ENCODE data around the gene SSTR3. TPM values are rescaled to one million over a fixed set of nuclear protein-coding genes. Genes with fewer than 3 reads are reported as not detected.
"Not testable (repeated sequence)": the region's sequence is repeated elsewhere in the genome, so short reads cannot be mapped to it uniquely, and the experiment has no call there.

Gene SSTR3
- total RNA-seq, 1 experiment from 2014 or later: not detected

DNA sequence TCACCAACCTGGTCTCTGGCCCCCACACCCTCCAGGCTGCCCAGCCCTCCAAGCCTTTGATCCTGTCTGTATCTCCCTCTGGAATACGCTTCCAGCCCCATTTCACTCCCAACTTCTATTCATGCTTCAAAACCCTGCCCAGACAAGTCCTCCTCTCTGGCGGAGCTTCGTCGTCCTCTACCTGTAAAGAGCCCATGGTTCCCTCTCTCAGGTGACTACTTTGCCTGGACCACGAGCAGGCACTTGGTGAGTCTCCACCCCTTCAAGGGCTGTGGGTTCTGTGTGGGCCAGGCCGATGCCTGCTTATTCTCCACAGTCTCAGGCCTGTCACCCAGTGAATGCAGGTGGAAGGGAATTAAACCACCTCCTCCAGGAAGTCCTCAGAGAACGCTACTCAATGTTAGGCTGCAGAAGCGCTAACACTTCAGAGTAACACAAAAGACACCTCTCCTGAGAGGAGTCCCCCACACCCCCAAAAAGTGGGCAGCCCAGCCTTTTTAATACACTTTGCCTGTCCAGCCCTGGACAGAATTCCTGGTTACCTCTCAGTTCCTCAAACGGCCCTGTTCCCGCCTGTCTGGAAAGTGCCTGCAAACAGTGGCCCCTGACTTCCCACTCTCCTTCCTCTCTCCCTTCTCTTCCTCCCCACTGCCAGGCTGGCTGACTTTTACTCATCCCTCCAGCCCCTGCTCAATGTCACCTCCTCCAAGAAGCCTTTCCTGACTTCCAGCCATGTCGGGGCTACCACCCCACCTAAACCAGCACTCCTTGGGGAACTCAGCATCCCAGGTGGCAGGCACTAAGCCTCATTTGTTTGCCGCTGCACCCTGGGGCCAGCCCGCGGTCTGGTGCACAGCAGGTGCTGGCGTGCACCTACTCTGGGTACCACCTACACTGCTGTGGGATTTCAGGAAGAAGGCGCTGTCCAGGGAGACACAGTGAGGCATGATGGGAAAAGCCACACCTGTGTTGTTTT is 22.7 kb upstream of the SSTR3 start:
- H3K27ac Mint-ChIP-seq (ENCODE audit: low read depth, unreplicated experiment): no peak overlapping the region

DNA sequence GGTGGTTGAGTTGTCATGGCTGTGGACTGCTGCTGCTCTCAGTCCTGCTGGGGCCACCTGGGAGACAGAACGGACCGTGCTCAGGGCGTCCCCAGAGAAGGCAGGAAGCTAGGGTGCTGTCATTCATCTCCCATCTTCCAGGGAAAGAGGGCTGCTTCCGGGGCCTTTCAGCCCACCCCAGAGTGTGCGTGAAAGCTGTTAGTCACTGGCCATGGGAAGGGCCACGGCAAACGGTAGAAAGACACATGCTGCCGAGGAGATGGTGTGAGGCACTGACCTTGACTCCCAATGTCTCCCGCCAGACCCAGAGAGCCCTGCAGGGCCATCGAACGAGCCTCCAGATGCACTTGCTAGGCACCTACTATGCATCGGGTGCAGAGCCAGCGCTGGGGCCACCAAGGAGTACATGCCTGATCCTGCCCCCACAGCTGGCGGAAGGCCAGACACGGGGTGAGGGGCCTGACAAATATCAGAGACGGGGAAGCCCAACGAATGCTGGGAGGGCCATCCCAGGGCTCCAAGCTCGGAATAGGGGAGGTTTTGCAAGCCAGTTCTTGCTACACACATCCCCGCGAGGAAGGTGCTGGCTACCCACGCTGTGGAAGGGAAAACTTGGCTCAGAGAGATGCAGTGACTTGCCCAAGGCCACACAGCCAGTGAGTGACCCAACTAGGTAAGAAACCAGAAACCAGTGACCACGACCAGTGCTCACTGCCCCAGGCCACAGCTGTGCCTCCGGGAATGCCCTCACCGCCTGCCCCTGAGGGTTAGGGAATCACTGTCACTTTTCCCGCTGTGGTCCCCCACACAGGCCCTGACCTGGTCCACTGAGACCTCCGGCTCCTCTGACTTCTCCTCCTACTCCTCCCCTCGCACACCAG is 21.7 kb upstream of the SSTR3 start:
- Mint-ChIP-seq H3K27ac (ENCODE audit: low read depth, unreplicated experiment) (no peak overlapping the region), H3K9me3 (ENCODE audit: unreplicated experiment) (no peaks in the 10 kb centered on the region), H3K4me1 (ENCODE audit: insufficient read depth, unreplicated experiment) (peaks cover 17% of the 10 kb centered on the region), H3K4me3 (ENCODE audit: unreplicated experiment) (no peak overlapping the region), H3K36me3 (ENCODE audit: insufficient read depth, unreplicated experiment) (peaks cover 14% of the 10 kb centered on the region), H3K27me3 (ENCODE audit: insufficient read depth, unreplicated experiment) (no peaks in the 10 kb centered on the region)
- CTCF ChIA-PET: no interaction called here
- intact Hi-C loops (cut with micrococcal nuclease): no loop called here
- TF ChIP-seq, protein P1, sequence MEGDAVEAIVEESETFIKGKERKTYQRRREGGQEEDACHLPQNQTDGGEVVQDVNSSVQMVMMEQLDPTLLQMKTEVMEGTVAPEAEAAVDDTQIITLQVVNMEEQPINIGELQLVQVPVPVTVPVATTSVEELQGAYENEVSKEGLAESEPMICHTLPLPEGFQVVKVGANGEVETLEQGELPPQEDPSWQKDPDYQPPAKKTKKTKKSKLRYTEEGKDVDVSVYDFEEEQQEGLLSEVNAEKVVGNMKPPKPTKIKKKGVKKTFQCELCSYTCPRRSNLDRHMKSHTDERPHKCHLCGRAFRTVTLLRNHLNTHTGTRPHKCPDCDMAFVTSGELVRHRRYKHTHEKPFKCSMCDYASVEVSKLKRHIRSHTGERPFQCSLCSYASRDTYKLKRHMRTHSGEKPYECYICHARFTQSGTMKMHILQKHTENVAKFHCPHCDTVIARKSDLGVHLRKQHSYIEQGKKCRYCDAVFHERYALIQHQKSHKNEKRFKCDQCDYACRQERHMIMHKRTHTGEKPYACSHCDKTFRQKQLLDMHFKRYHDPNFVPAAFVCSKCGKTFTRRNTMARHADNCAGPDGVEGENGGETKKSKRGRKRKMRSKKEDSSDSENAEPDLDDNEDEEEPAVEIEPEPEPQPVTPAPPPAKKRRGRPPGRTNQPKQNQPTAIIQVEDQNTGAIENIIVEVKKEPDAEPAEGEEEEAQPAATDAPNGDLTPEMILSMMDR (IDR thresholded peaks at IDR 0.05; ENCODE audit: unreplicated experiment): no peak
- no peak for DNase-seq (ENCODE audit: unreplicated experiment)
- BruUV-seq (replicated peaks): no TSS peak
- POLR2A ChIA-PET: no interaction called here

More for the DNA sequence above, 22.7 kb upstream of the SSTR3 start:
- no peak overlapping the region for H3K4me3 Mint-ChIP-seq (ENCODE audit: unreplicated experiment)
- ChIA-PET CTCF (no interaction called here), POLR2A (no interaction called here)
- H3K27me3 Mint-ChIP-seq (ENCODE audit: insufficient read depth, unreplicated experiment): no peaks in the 10 kb centered on the region
- TF ChIP-seq, protein P1 (IDR thresholded peaks at IDR 0.05; ENCODE audit: unreplicated experiment): no peak
- no TSS peak for BruUV-seq (replicated peaks)
- DNase-seq (ENCODE audit: unreplicated experiment): no peak
- no peaks in the 10 kb centered on the region for H3K9me3 Mint-ChIP-seq (ENCODE audit: unreplicated experiment)
- intact Hi-C loops (cut with micrococcal nuclease): no loop called here
- peaks cover 7% of the 10 kb centered on the region for H3K4me1 Mint-ChIP-seq (ENCODE audit: insufficient read depth, unreplicated experiment)
- peaks cover 14% of the 10 kb centered on the region for H3K36me3 Mint-ChIP-seq (ENCODE audit: insufficient read depth, unreplicated experiment)

DNA sequence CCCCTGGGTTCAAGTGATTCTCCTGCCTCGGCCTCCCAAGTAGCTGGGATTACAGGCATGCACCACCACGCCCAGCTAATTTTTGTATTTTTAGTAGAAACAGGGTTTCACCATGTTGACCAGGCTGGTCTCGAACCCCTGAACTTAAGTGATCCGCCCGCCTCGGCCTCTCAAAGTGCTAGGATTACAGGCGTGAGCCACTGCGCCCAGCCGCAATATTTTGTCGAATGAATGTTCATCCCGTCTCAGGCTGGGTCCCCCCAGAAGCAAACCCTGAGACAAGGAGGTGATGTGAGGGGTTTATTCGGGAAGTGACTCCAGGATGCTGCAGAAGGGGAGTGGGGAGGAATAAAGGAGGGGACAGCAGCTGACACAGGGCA is 21.1 kb upstream of the SSTR3 start:
- H3K36me3 Mint-ChIP-seq (ENCODE audit: insufficient read depth, unreplicated experiment): peaks cover 14% of the 10 kb centered on the region
- CTCF ChIA-PET: interaction anchor here (0.6 to 1.1 kb wide), 2 partner anchors 26 to 27 kb away, joined by 4 read pairs; no protein-coding TSS in a partner anchor

DNA sequence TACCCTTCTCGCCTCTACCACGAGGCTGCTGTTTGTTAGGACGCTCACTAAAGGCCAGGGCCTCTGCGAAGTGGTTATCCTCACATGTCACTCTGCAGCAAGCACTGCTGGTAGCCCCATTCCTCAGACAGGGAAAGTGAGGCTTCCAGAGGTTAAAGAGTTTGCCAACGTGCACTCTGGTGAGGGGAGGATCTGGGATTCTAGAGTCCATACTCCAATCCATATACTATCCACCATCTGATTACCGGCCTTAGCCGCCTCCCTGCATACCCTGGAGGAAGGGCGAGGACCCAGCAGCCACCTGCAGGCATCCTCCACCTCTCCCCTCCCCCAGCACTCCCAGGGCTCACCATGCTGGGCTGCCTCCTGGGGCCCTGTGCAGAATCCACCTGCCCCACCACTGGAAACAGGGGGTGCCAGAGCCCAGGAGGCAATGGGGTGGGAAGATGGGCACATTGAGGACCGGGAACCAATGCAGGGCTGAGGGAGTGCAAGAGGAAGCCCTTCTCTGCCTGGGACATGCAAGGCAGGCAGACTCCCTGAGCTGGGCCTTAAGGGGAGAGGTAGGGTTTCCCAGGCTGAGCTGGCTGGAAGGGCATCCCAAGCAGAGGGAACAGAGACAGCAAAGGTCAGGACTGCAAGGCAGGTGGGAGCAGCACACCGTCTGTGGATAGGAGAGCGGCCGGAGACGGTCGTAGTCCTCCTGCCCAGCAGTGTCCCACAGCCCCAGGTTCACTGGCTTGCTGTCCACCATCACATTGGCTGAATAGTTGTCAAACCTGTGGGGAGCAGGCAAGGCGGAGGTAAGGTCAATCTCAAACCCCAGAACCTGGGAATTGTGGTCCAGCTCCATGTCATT is 20.1 kb upstream of the SSTR3 start:
- Mint-ChIP-seq H3K36me3 (ENCODE audit: insufficient read depth, unreplicated experiment) (peaks cover 7% of the 10 kb centered on the region), H3K27ac (ENCODE audit: low read depth, unreplicated experiment) (no peak overlapping the region), H3K27me3 (ENCODE audit: insufficient read depth, unreplicated experiment) (no peaks in the 10 kb centered on the region), H3K4me3 (ENCODE audit: unreplicated experiment) (no peak overlapping the region), H3K9me3 (ENCODE audit: unreplicated experiment) (no peaks in the 10 kb centered on the region), H3K4me1 (ENCODE audit: insufficient read depth, unreplicated experiment) (peaks cover 27% of the 10 kb centered on the region)
- ChIA-PET CTCF (interaction anchor here (0.6 to 1.1 kb wide), 4 partner anchors 27 to 497 kb away, joined by 3 to 4 read pairs (median 4); no protein-coding TSS in a partner anchor), POLR2A (no interaction called here)
- BruUV-seq (replicated peaks): no TSS peak
- TF ChIP-seq, protein P1 (IDR thresholded peaks at IDR 0.05; ENCODE audit: unreplicated experiment): no peak
- intact Hi-C loops (cut with micrococcal nuclease): no loop called here
- DNase-seq (ENCODE audit: unreplicated experiment): no peak

More for the DNA sequence above, 21.1 kb upstream of the SSTR3 start:
- DNase-seq (ENCODE audit: unreplicated experiment); H3K4me3 Mint-ChIP-seq (ENCODE audit: unreplicated experiment); H3K9me3 Mint-ChIP-seq (ENCODE audit: unreplicated experiment); intact Hi-C loops (cut with micrococcal nuclease); POLR2A ChIA-PET; BruUV-seq (replicated peaks); H3K27ac Mint-ChIP-seq (ENCODE audit: low read depth, unreplicated experiment); H3K27me3 Mint-ChIP-seq (ENCODE audit: insufficient read depth, unreplicated experiment): not testable (repeated sequence)
- peaks cover 23% of the 10 kb centered on the region for H3K4me1 Mint-ChIP-seq (ENCODE audit: insufficient read depth, unreplicated experiment)

All from MCF 10A (cell line).